Hindlimb muscle (tissue), 1 donor: ENCODE data around the gene TMPRSS11F. TPM values are rescaled to one million over a fixed set of nuclear protein-coding genes. Genes with fewer than 3 reads are reported as not detected.
"Not testable (repeated sequence)": the region's sequence is repeated elsewhere in the genome, so short reads cannot be mapped to it uniquely, and the experiment has no call there.

ENCODE experiments used
- DNase-seq: peaks from one replicate; pipeline ENCODE4 v3.0.0-alpha.2; 2013
- polyA plus RNA-seq: library from polyadenylated mRNA; unstranded; fragments of 120-200 nt; gene quantifications from one replicate; pipeline ENCODE4 v1.2.1, GENCODE V29; 2013; ENCODE audit not compliant: insufficient read length

The TMPRSS11F gene
- not detected for polyA plus RNA-seq

- no peak for DNase-seq
These were observed at the start of gene TMPRSS11F for GRCh38 chr4:68129793-68130192. TSS of gene TMPRSS11F (minus strand) at chr4:68129869. CDS start at chr4:68129820, 49 bp downstream.

GRCh38 chr4:68176904-68177303 lies 47.2 kb upstream of the TMPRSS11F start:
- no peak for DNase-seq

- no peak for DNase-seq
These were observed 46.8 kb upstream of the TMPRSS11F start for GRCh38 chr4:68176500-68176899.

GRCh38 chr4:68175562-68176155 lies 46.0 kb upstream of the TMPRSS11F start:
- DNase-seq: peak; percentile 57

- not testable (repeated sequence) for DNase-seq
These were observed 44.7 kb upstream of the TMPRSS11F start for GRCh38 chr4:68174389-68174788.

- not testable (repeated sequence) for DNase-seq
These were observed 42.5 kb upstream of the TMPRSS11F start for GRCh38 chr4:68172147-68172546.

GRCh38 chr4:68167706-68168105 lies 38.0 kb upstream of the TMPRSS11F start:
- DNase-seq: no peak

- DNase-seq: no peak
These were observed 37.5 kb upstream of the TMPRSS11F start for GRCh38 chr4:68167166-68167565.

- no peak for DNase-seq
These were observed 34.1 kb upstream of the TMPRSS11F start for GRCh38 chr4:68163754-68164153.

GRCh38 chr4:68162196-68162595 lies 32.5 kb upstream of the TMPRSS11F start:
- DNase-seq: no peak

- DNase-seq: no peak
These were observed 22.7 kb upstream of the TMPRSS11F start for GRCh38 chr4:68152411-68152810.

- DNase-seq: no peak
These were observed 19.4 kb upstream of the TMPRSS11F start for GRCh38 chr4:68148800-68149685.

- DNase-seq: no peak
These were observed 17.4 kb upstream of the TMPRSS11F start for GRCh38 chr4:68147079-68147478.

GRCh38 chr4:68145261-68145660 lies 15.6 kb upstream of the TMPRSS11F start:
- DNase-seq: no peak

- DNase-seq: no peak
These were observed 12.2 kb upstream of the TMPRSS11F start for GRCh38 chr4:68141852-68142251.

- DNase-seq: no peak
These were observed 2.7 kb upstream of the TMPRSS11F start for GRCh38 chr4:68132342-68132741.

GRCh38 chr4:68124262-68124661 lies 5.4 kb downstream of the TMPRSS11F start:
- DNase-seq: no peak

GRCh38 chr4:68123525-68123924 lies 6.1 kb downstream of the TMPRSS11F start:
- no peak for DNase-seq

- no peak for DNase-seq
These were observed 9.7 kb downstream of the TMPRSS11F start for GRCh38 chr4:68119921-68120320.

- no peak for DNase-seq
These were observed 19.2 kb downstream of the TMPRSS11F start for GRCh38 chr4:68110441-68110840.

- DNase-seq: no peak
These were observed 19.8 kb downstream of the TMPRSS11F start for GRCh38 chr4:68109868-68110267.

GRCh38 chr4:68082758-68083157 lies 46.9 kb downstream of the TMPRSS11F start:
- DNase-seq: no peak

- no peak for DNase-seq
These were observed 49.7 kb downstream of the TMPRSS11F start for GRCh38 chr4:68079928-68080327.

GRCh38 chr4:68077737-68078136 lies 51.9 kb downstream of the TMPRSS11F start:
- no peak for DNase-seq
